ENCODE measurements around the gene DPP6. TPM values are rescaled to one million over a fixed set of nuclear protein-coding genes. Genes with fewer than 3 reads are reported as not detected.

The DPP6 gene
- total and polyA plus RNA-seq, 2 of the 8 experiments (the other 6 are each of a cell fraction or from before 2014, with no cell fraction given) = 4.7 to 6.8 TPM

DNA sequence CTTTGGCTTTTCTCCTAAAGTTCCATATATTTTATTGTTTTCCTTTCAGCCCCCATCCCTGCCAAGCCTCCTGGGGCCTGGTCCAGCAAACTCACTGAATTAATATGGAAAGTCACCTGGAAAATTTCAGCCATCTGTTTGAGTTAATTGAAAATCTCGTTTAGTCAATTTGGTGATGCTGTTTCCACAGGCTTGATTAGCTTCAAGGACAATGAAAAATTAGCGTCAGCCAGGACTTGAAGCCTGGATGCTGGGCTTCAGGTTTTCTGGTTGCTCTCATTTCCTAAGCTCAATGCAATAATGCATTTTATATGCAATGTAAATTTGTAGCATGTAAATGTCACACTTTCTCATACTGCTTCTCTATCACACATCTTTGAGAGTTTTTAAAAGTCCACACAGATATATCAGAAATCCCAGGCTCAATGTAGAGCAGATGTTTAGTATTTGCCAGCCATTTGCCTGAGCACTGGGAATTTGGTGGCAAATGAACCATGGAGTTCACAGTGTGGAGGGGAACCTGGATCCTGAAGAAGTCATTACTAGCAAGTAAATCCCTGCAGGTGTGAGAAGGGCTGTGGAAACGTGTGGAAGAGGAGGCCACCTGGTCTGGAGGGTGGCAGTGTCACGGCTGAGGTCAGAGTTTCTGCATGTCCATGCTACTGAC lies 722.2 kb downstream of the DPP6 start (continued):
- TF ChIP-seq, protein P1, sequence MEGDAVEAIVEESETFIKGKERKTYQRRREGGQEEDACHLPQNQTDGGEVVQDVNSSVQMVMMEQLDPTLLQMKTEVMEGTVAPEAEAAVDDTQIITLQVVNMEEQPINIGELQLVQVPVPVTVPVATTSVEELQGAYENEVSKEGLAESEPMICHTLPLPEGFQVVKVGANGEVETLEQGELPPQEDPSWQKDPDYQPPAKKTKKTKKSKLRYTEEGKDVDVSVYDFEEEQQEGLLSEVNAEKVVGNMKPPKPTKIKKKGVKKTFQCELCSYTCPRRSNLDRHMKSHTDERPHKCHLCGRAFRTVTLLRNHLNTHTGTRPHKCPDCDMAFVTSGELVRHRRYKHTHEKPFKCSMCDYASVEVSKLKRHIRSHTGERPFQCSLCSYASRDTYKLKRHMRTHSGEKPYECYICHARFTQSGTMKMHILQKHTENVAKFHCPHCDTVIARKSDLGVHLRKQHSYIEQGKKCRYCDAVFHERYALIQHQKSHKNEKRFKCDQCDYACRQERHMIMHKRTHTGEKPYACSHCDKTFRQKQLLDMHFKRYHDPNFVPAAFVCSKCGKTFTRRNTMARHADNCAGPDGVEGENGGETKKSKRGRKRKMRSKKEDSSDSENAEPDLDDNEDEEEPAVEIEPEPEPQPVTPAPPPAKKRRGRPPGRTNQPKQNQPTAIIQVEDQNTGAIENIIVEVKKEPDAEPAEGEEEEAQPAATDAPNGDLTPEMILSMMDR (IDR thresholded peaks at IDR 0.05; ENCODE audit: control extremely low read depth in 1 of 3, insufficient read depth in 1 of 3, low read depth in 1 of 3, low read length in 3 of 3) = no peak
- TF ChIP-seq, protein P2, sequence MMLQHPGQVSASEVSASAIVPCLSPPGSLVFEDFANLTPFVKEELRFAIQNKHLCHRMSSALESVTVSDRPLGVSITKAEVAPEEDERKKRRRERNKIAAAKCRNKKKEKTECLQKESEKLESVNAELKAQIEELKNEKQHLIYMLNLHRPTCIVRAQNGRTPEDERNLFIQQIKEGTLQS (IDR thresholded peaks at IDR 0.05; ENCODE audit: insufficient read depth, low read depth, low read length) = no peak
- TF ChIP-seq TBP (IDR thresholded peaks at IDR 0.05; ENCODE audit: low read depth, low read length) = no peak
- no peak for TF ChIP-seq KDM1A (IDR thresholded peaks at IDR 0.05; ENCODE audit: borderline replicate concordance, low read length)
- TF ChIP-seq YY1 (IDR thresholded peaks at IDR 0.05; ENCODE audit: low read depth, low read length) = no peak
- TF ChIP-seq BCL11A (IDR thresholded peaks at IDR 0.05; ENCODE audit: low read depth in 2 of 2, low read length in 2 of 2) = no peak
- TF ChIP-seq BRCA1 (IDR thresholded peaks at IDR 0.05; ENCODE audit: low read depth, low read length) = no peak
- no peak for TF ChIP-seq POU5F1 (IDR thresholded peaks at IDR 0.05; ENCODE audit: low read depth, low read length)
- TF ChIP-seq, protein P3, sequence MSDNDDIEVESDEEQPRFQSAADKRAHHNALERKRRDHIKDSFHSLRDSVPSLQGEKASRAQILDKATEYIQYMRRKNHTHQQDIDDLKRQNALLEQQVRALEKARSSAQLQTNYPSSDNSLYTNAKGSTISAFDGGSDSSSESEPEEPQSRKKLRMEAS (IDR thresholded peaks at IDR 0.05) = no peak
- TF ChIP-seq TCF12 (IDR thresholded peaks at IDR 0.05; ENCODE audit: low read depth, low read length) = no peak
